HK-2 (cell line): ENCODE results near the gene CHRFAM7A.
"Not testable (repeated sequence)": the region's sequence is repeated elsewhere in the genome, so short reads cannot be mapped to it uniquely, and the experiment has no call there.

Experiments used
- DNase-seq: peaks from one replicate; pipeline ENCODE4 v3.0.0-alpha.2; 2018; ENCODE audit not compliant: unreplicated experiment

Gene CHRFAM7A

GRCh38 chr15:30392766-30393663 lies at the start of gene CHRFAM7A:
CHRFAM7A (minus strand) TSS chr15:30393540; CDS start chr15:30383351, 10,189 bp downstream.
- DNase-seq, result not testable (repeated sequence)

- not testable (repeated sequence) for DNase-seq
Observed at GRCh38 chr15:30438348-30438747, 45.0 kb upstream of the CHRFAM7A start.

GRCh38 chr15:30435878-30436277 lies 42.5 kb upstream of the CHRFAM7A start:
- DNase-seq, result not testable (repeated sequence)

GRCh38 chr15:30420723-30421122 lies 27.4 kb upstream of the CHRFAM7A start:
- DNase-seq, result not testable (repeated sequence)

- not testable (repeated sequence) for DNase-seq
Observed at GRCh38 chr15:30414160-30414559, 20.8 kb upstream of the CHRFAM7A start, which contains the start of gene GOLGA8R. GOLGA8R (minus strand) TSS chr15:30414260; CDS start chr15:30414162, 98 bp downstream.

- not testable (repeated sequence) for DNase-seq
Observed at GRCh38 chr15:30407636-30408035, 14.3 kb upstream of the CHRFAM7A start.

- not testable (repeated sequence) for DNase-seq
Observed at GRCh38 chr15:30398988-30399387, 5.6 kb upstream of the CHRFAM7A start.

- DNase-seq, result not testable (repeated sequence)
Observed at GRCh38 chr15:30393664-30393991, 288 bp upstream of the CHRFAM7A start.

- DNase-seq, result not testable (repeated sequence)
Observed at GRCh38 chr15:30386318-30386887, 6.9 kb downstream of the CHRFAM7A start.

GRCh38 chr15:30377082-30377413 lies 16.3 kb downstream of the CHRFAM7A start:
- not testable (repeated sequence) for DNase-seq

GRCh38 chr15:30376375-30377081 lies 16.8 kb downstream of the CHRFAM7A start:
- not testable (repeated sequence) for DNase-seq

GRCh38 chr15:30375872-30376271 lies 17.5 kb downstream of the CHRFAM7A start:
- DNase-seq, result not testable (repeated sequence)

GRCh38 chr15:30374862-30375261 lies 18.5 kb downstream of the CHRFAM7A start:
- DNase-seq, result not testable (repeated sequence)

- not testable (repeated sequence) for DNase-seq
Observed at GRCh38 chr15:30368271-30368670, 25.1 kb downstream of the CHRFAM7A start.

- not testable (repeated sequence) for DNase-seq
Observed at GRCh38 chr15:30367246-30367645, 26.1 kb downstream of the CHRFAM7A start.

- not testable (repeated sequence) for DNase-seq
Observed at GRCh38 chr15:30361404-30361803, 31.9 kb downstream of the CHRFAM7A start.

- DNase-seq, result not testable (repeated sequence)
Observed at GRCh38 chr15:30360990-30361389, 32.4 kb downstream of the CHRFAM7A start.

- DNase-seq, result not testable (repeated sequence)
Observed at GRCh38 chr15:30355043-30355442, 38.3 kb downstream of the CHRFAM7A start.

- not testable (repeated sequence) for DNase-seq
Observed at GRCh38 chr15:30349803-30350202, 43.5 kb downstream of the CHRFAM7A start.

- not testable (repeated sequence) for DNase-seq
Observed at GRCh38 chr15:30336584-30336983, 56.8 kb downstream of the CHRFAM7A start.

- DNase-seq, result not testable (repeated sequence)
Observed at GRCh38 chr15:30334152-30334551, 59.2 kb downstream of the CHRFAM7A start.

- DNase-seq, result not testable (repeated sequence)
Observed at GRCh38 chr15:30326145-30326544, 67.2 kb downstream of the CHRFAM7A start.
